Panc1 (cell line): ENCODE data around the gene PHETA2.
"Not testable (repeated sequence)": the region's sequence is repeated elsewhere in the genome, so short reads cannot be mapped to it uniquely, and the experiment has no call there.

Source experiments
- TCF7L2 ChIP-seq: IDR thresholded peaks from 2 replicates; pipeline ENCODE4 v1.6.1; 2011; ENCODE audit warnings: mild to moderate bottlenecking, low read depth, low read length, inconsistent platforms
- TF ChIP-seq, protein P1 (sequence below): fragments of 450-650 bp; IDR thresholded peaks from 2 replicates; pipeline ENCODE4 v1.5.1; 2017; ENCODE audit warnings: mild to moderate bottlenecking
- TF ChIP-seq, protein P2 (sequence below), 2 experiments: IDR thresholded peaks; 2 replicates each; pipeline ENCODE4 v1.6.1; 2011 to 2012; ENCODE audit warnings: low read depth in 2 of 2, control low read depth in 1 of 2, low read length in 1 of 2, mild to moderate bottlenecking in 1 of 2, moderate library complexity in 1 of 2; ENCODE audit not compliant: insufficient read depth in 1 of 2

DNA sequence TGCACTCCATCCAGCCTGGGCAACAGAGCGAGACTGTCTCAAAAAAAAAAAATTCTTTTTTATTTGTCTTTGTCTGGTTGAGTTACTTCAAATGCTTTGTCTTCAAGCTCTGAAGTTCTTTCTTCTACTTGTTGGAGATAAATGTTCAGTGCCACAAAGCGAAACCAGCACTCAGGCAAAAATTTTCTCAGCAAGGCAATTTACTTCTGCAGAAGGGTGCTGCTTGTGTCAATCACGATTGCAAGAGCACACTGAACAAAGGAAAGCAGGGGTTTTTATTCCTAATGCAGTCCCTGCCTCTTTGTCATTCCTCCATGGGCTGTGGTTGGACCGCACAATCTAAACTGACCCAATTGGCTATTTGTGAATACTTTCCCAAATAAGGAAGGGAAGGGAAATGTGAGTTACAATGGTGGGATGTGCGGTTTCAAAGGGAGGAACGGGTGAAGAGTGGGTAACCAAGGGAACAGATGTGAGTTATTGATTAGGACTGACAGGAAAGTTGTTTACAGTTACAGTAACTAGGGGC is 30.3 kb downstream of the PHETA2 start:
- TF ChIP-seq, protein P1, sequence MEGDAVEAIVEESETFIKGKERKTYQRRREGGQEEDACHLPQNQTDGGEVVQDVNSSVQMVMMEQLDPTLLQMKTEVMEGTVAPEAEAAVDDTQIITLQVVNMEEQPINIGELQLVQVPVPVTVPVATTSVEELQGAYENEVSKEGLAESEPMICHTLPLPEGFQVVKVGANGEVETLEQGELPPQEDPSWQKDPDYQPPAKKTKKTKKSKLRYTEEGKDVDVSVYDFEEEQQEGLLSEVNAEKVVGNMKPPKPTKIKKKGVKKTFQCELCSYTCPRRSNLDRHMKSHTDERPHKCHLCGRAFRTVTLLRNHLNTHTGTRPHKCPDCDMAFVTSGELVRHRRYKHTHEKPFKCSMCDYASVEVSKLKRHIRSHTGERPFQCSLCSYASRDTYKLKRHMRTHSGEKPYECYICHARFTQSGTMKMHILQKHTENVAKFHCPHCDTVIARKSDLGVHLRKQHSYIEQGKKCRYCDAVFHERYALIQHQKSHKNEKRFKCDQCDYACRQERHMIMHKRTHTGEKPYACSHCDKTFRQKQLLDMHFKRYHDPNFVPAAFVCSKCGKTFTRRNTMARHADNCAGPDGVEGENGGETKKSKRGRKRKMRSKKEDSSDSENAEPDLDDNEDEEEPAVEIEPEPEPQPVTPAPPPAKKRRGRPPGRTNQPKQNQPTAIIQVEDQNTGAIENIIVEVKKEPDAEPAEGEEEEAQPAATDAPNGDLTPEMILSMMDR, result not testable (repeated sequence)
- TF ChIP-seq TCF7L2, result not testable (repeated sequence)
- TF ChIP-seq, protein P2, sequence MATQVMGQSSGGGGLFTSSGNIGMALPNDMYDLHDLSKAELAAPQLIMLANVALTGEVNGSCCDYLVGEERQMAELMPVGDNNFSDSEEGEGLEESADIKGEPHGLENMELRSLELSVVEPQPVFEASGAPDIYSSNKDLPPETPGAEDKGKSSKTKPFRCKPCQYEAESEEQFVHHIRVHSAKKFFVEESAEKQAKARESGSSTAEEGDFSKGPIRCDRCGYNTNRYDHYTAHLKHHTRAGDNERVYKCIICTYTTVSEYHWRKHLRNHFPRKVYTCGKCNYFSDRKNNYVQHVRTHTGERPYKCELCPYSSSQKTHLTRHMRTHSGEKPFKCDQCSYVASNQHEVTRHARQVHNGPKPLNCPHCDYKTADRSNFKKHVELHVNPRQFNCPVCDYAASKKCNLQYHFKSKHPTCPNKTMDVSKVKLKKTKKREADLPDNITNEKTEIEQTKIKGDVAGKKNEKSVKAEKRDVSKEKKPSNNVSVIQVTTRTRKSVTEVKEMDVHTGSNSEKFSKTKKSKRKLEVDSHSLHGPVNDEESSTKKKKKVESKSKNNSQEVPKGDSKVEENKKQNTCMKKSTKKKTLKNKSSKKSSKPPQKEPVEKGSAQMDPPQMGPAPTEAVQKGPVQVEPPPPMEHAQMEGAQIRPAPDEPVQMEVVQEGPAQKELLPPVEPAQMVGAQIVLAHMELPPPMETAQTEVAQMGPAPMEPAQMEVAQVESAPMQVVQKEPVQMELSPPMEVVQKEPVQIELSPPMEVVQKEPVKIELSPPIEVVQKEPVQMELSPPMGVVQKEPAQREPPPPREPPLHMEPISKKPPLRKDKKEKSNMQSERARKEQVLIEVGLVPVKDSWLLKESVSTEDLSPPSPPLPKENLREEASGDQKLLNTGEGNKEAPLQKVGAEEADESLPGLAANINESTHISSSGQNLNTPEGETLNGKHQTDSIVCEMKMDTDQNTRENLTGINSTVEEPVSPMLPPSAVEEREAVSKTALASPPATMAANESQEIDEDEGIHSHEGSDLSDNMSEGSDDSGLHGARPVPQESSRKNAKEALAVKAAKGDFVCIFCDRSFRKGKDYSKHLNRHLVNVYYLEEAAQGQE (IDR thresholded peaks at IDR 0.05; ENCODE audit: insufficient read depth in 1 of 2, low read depth in 2 of 2, low read length in 1 of 2), result not testable (repeated sequence)
